Erythroblast (primary cell): ENCODE results near the gene TULP3.

Experiments
- GATA1 ChIP-seq: IDR thresholded peaks from 2 replicates; pipeline ENCODE4 v1.6.1; 2011; ENCODE audit warnings: low read depth, mild to moderate bottlenecking, control low read depth, low read length, moderate library complexity
- POLR2A ChIP-seq: IDR thresholded peaks from 2 replicates; pipeline ENCODE4 v1.6.1; 2011; ENCODE audit warnings: mild to moderate bottlenecking, low read length

GRCh38 chr12:2877047-2877952 is 13.4 kb upstream of the TULP3 start, which contains the start of the genes FOXM1 and RHNO1:
- TF ChIP-seq POLR2A (peak; percentile 79), GATA1 (no peak)
